CD4-positive, alpha-beta T cell treated with Interleukin-10 for 1 hour (primary cell): ENCODE data around the gene CDR2L.

ENCODE experiments used
- DNase-seq: peaks from one replicate; pipeline ENCODE4 v3.0.0-alpha.2; 2020

CDR2L gene

GRCh38 chr17:74987418-74987908 lies at the start of gene CDR2L:
Gene CDR2L, plus strand, starts transcription at chr17:74987632. Its CDS starts 412 bp downstream, at chr17:74988044.
- DNase-seq, result peak; percentile 92

- no peak for DNase-seq
Measured at GRCh38 chr17:74938194-74938950, 49.1 kb upstream of the CDR2L start.

- no peak for DNase-seq
Measured at GRCh38 chr17:74939534-74939933, 47.9 kb upstream of the CDR2L start.

GRCh38 chr17:74941128-74941725 lies 46.2 kb upstream of the CDR2L start:
- no peak for DNase-seq

GRCh38 chr17:74943808-74944522 lies 43.5 kb upstream of the CDR2L start:
- DNase-seq, result no peak

- DNase-seq, result no peak
Measured at GRCh38 chr17:74945543-74945942, 41.9 kb upstream of the CDR2L start.

- DNase-seq, result no peak
Measured at GRCh38 chr17:74946641-74947040, 40.8 kb upstream of the CDR2L start.

- DNase-seq, result no peak
Measured at GRCh38 chr17:74947041-74947754, 40.2 kb upstream of the CDR2L start.

GRCh38 chr17:74949455-74950115 lies 37.8 kb upstream of the CDR2L start:
- DNase-seq, result no peak

GRCh38 chr17:74950207-74950606 lies 37.2 kb upstream of the CDR2L start:
- no peak for DNase-seq

- DNase-seq, result no peak
Measured at GRCh38 chr17:74951065-74951464, 36.4 kb upstream of the CDR2L start.

GRCh38 chr17:74951680-74952421 lies 35.6 kb upstream of the CDR2L start:
- no peak for DNase-seq

GRCh38 chr17:74952431-74953133 lies 34.9 kb upstream of the CDR2L start:
- no peak for DNase-seq

GRCh38 chr17:74953134-74953687 lies 34.2 kb upstream of the CDR2L start:
- DNase-seq, result no peak

- DNase-seq, result no peak
Measured at GRCh38 chr17:74954115-74954514, 33.3 kb upstream of the CDR2L start.

- DNase-seq, result no peak
Measured at GRCh38 chr17:74954665-74955421, 32.6 kb upstream of the CDR2L start.

GRCh38 chr17:74956093-74956492 lies 31.3 kb upstream of the CDR2L start:
- DNase-seq, result no peak

- DNase-seq, result peak; percentile 79
Measured at GRCh38 chr17:74957935-74958740, 29.3 kb upstream of the CDR2L start.
